ENCODE data around the gene FLRT1. TPM values are rescaled to one million over a fixed set of nuclear protein-coding genes. Genes with fewer than 3 reads are reported as not detected.

FLRT1 gene
- total RNA-seq, 1 donor from 2014 or later, result not detected

- H3K4me3 Mint-ChIP-seq (ENCODE audit: unreplicated experiment), result no peak overlapping the region
- H3K9me3 Mint-ChIP-seq (ENCODE audit: unreplicated experiment), result no peaks in the 10 kb centered on the region
- H3K27me3 Mint-ChIP-seq (ENCODE audit: unreplicated experiment), result peaks cover 8% of the 10 kb centered on the region
- H3K36me3 Mint-ChIP-seq (ENCODE audit: low read depth, unreplicated experiment), result no peaks in the 10 kb centered on the region
- no peak for TF ChIP-seq CTCF (IDR thresholded peaks at IDR 0.05; ENCODE audit: unreplicated experiment)
- DNase-seq (ENCODE audit: low spot score), result no peak
- no peak overlapping the region for H3K27ac Mint-ChIP-seq (ENCODE audit: unreplicated experiment)
- H3K4me1 Mint-ChIP-seq (ENCODE audit: unreplicated experiment), result peaks cover 4% of the 10 kb centered on the region
These were observed 16.4 kb upstream of the FLRT1 start for GRCh38 chr11:64019106-64020037.

- no peaks in the 10 kb centered on the region for H3K36me3 Mint-ChIP-seq (ENCODE audit: low read depth, unreplicated experiment)
- peaks cover 4% of the 10 kb centered on the region for H3K27me3 Mint-ChIP-seq (ENCODE audit: unreplicated experiment)
- DNase-seq (ENCODE audit: low spot score), result no peak
- no peak for TF ChIP-seq CTCF (IDR thresholded peaks at IDR 0.05; ENCODE audit: unreplicated experiment)
- H3K9me3 Mint-ChIP-seq (ENCODE audit: unreplicated experiment), result no peaks in the 10 kb centered on the region
- no peak overlapping the region for H3K27ac Mint-ChIP-seq (ENCODE audit: unreplicated experiment)
- no peak overlapping the region for H3K4me3 Mint-ChIP-seq (ENCODE audit: unreplicated experiment)
- H3K4me1 Mint-ChIP-seq (ENCODE audit: unreplicated experiment), result peaks cover 9% of the 10 kb centered on the region
These were observed 14.6 kb upstream of the FLRT1 start for GRCh38 chr11:64020976-64021756.

GRCh38 chr11:64021757-64022093 lies 14.0 kb upstream of the FLRT1 start:
- Mint-ChIP-seq H3K4me3 (ENCODE audit: unreplicated experiment) (no peak overlapping the region), H3K4me1 (ENCODE audit: unreplicated experiment) (peaks cover 9% of the 10 kb centered on the region)

GRCh38 chr11:64022125-64022784 lies 13.5 kb upstream of the FLRT1 start:
- H3K9me3 Mint-ChIP-seq (ENCODE audit: unreplicated experiment), result no peaks in the 10 kb centered on the region
- peaks cover 13% of the 10 kb centered on the region for H3K4me1 Mint-ChIP-seq (ENCODE audit: unreplicated experiment)
- TF ChIP-seq CTCF (IDR thresholded peaks at IDR 0.05; ENCODE audit: unreplicated experiment), result no peak
- DNase-seq (ENCODE audit: low spot score), result no peak
- H3K27ac Mint-ChIP-seq (ENCODE audit: unreplicated experiment), result no peak overlapping the region
- H3K27me3 Mint-ChIP-seq (ENCODE audit: unreplicated experiment), result peaks cover 10% of the 10 kb centered on the region
- no peaks in the 10 kb centered on the region for H3K36me3 Mint-ChIP-seq (ENCODE audit: low read depth, unreplicated experiment)
- no peak overlapping the region for H3K4me3 Mint-ChIP-seq (ENCODE audit: unreplicated experiment)

More at GRCh38 chr11:64021757-64022093, 14.0 kb upstream of the FLRT1 start:
- H3K36me3 Mint-ChIP-seq (ENCODE audit: low read depth, unreplicated experiment), result no peaks in the 10 kb centered on the region
- H3K27ac Mint-ChIP-seq (ENCODE audit: unreplicated experiment), result no peak overlapping the region
- no peaks in the 10 kb centered on the region for H3K9me3 Mint-ChIP-seq (ENCODE audit: unreplicated experiment)
- TF ChIP-seq CTCF (IDR thresholded peaks at IDR 0.05; ENCODE audit: unreplicated experiment), result no peak
- DNase-seq (ENCODE audit: low spot score), result no peak
- peaks cover 8% of the 10 kb centered on the region for H3K27me3 Mint-ChIP-seq (ENCODE audit: unreplicated experiment)
